Measurements from ENCODE around the gene SERINC1.

Gene SERINC1

GRCh38 chr6:122431780-122432179 lies 39.8 kb downstream of the SERINC1 start:
- no peak for DNase-seq

- DNase-seq, result no peak
Observed at GRCh38 chr6:122429323-122429722, 42.3 kb downstream of the SERINC1 start.

- DNase-seq, result no peak
Observed at GRCh38 chr6:122428781-122429180, 42.8 kb downstream of the SERINC1 start.

DNA sequence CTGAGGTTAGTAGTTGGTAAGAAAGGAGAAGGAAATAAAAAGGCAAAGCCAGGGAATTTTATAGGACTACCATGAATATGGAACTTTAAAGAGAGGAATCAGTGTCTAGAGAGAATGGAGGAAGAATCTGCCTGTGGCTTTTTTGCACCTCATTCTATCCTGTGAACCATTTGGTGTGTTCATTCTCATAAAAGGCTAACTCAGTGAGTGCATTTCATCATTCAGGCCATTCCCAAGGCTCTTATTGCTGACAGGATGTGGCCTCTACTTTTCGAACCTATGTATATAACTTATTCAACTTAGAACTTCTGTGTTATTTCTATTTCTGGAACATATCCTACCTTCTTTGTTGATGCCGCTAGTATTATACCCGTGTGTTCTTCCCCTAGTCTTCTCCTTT lies 45.0 kb downstream of the SERINC1 start:
- DNase-seq, result no peak

- DNase-seq, result no peak
Observed at GRCh38 chr6:122423734-122424133, 47.9 kb downstream of the SERINC1 start.

GRCh38 chr6:122422614-122423267 lies 48.9 kb downstream of the SERINC1 start:
- DNase-seq, result no peak

DNA sequence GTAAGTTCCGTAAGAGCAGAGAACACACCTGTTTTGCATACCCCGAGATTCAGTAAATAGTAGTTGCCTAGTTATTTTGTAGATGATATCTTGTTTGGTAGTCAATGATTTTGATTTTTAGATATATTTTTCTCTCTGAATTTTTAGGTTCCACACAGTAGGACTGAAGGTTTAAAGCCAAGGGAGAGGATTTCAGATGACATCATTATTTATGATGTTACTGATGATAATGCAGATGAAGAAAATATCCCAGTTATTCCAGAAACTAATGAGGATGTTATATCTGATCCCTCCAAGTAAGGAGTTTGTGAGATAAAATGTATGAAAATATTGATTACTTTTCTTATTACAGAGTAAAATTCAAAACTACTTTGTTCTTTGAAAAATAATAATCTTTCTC lies 49.6 kb downstream of the SERINC1 start:
- no peak for DNase-seq

GRCh38 chr6:122416825-122417224 lies 54.8 kb downstream of the SERINC1 start:
- DNase-seq, result no peak

DNA sequence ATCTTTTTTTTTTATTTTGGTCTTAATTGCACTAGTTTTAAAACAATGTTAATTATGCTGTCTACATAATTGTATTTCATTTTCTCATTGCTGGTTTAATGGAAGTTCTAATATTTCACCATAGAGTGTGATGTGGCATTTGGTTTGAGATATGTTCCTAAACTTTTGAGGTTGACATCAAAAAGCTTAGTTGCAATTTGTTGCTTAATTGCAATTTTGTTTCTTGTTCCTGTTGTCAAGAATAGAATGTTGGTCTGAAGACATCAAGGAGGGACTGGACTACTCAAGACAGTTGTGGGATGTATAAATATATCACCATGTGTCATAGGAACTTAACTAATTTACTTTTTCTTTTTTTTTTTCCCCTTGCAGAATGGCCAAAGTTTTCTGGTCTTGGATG lies 59.6 kb downstream of the SERINC1 start:
- DNase-seq, result no peak

- DNase-seq, result no peak
Observed at GRCh38 chr6:122408702-122409458, 62.7 kb downstream of the SERINC1 start.

DNA sequence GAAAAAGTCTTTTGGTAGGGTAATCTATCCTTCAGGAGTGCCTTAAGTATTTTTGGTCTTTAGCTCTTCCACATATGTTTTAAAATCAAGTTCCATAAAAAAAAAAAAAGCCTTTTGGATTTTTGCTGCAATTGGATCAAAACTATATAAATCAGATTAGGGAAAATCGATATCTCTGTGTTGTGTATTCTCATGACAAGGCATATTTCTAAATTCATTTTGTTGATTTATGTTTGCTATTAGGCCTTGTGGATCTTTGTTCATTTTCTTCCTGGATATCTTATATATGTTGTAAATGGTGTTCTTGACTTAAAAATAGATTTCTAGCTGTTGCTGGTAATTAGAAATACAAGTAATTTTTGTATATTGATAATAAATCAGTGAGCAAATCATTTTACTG lies 63.4 kb downstream of the SERINC1 start:
- no peak for DNase-seq

GRCh38 chr6:122407712-122408111 lies 63.9 kb downstream of the SERINC1 start:
- no peak for DNase-seq

GRCh38 chr6:122406187-122406586 lies 65.4 kb downstream of the SERINC1 start:
- peak; percentile 37 for DNase-seq

DNA sequence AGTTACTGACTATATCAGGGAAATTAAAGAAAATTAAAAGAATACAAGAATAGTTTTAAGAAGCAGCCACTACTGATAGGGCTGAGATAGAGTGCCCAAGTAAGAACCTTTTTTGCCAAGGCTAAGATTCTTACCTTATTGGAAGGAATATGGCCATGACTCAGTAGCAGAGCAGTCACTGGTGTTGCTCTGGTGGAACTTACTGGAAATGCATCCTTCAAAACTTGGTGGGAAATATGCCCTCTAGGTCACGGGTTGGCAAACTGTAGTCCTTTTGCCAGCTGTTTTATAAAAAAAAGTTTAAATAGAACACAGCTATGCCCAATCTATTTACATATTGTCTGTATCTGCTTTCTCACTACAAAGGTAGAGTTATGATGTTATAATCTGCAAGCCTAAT lies 66.2 kb downstream of the SERINC1 start:
- no peak for DNase-seq

GRCh38 chr6:122404444-122404843 lies 67.2 kb downstream of the SERINC1 start:
- DNase-seq, result no peak

DNA sequence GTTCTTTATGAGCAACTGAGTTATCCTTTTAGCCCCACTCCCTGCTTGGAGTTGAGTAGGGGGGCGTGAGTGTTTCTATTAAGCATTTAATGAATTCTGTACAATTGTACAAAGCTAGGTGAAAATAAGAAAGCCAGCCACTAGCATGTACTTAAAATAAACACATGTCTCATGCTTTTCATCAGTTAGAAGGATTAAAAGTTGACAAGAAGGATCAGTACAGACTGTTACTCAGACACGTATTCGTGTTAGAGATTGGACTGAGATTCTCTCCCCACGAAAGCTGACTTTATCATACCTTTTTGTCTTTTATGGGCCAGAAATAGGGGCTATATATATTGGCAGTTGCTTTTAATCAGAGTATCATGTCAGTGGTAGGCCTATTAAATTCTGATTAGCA lies 70.5 kb downstream of the SERINC1 start:
- DNase-seq, result peak; percentile 39

GRCh38 chr6:122400462-122401089 lies 71.0 kb downstream of the SERINC1 start:
- peak; percentile 40 for DNase-seq

GRCh38 chr6:122400121-122400450 lies 71.5 kb downstream of the SERINC1 start:
- DNase-seq, result no peak

- DNase-seq, result peak; percentile 99
Observed at GRCh38 chr6:122399348-122400120, 72.1 kb downstream of the SERINC1 start, which contains the start of gene HSF2. Gene HSF2 (plus strand): TSS chr6:122399652. CDS start chr6:122399738, 86 bp downstream.

DNA sequence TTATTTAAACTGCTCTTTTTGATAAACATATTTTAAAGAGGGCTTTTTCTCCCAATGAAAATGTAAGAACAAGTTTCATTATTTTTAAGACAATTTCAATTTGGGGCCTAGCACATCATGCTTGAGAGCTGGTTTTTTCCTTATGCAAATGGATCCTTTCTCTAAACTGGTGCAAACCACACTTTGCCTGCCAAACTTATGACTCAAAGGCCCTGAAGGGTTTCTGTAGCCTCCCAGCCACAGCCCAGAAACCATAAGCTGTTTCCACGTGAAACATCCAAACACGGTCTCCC lies 72.6 kb downstream of the SERINC1 start:
- DNase-seq, result no peak

- DNase-seq, result no peak
Observed at GRCh38 chr6:122394016-122394415, 77.6 kb downstream of the SERINC1 start.

- DNase-seq, result no peak
Observed at GRCh38 chr6:122393351-122393896, 78.2 kb downstream of the SERINC1 start.

All from NCI-H82 (cell line).